Effector memory CD8-positive, alpha-beta T cell (primary cell): ENCODE measurements around the gene SMAD3.

Experiments
- ATAC-seq: fragments of 150-1000 bp; cut with Tn5 transposase; replicated peaks from 2 replicates; pipeline ENCODE4 v1.10.0; 2021; ENCODE audit warnings: mild to moderate bottlenecking, moderate library complexity
- DNase-seq, 3 experiments: peaks; one replicate each; pipeline ENCODE4 v3.0.0; 2021
- H3K27ac Mint-ChIP-seq, 2 donors: one replicate each; pipeline ENCODE4 v1.8.0; 2022; ENCODE audit warnings: mild to moderate bottlenecking in 2 of 2, mixed read lengths in 2 of 2, moderate library complexity in 2 of 2
- H3K27me3 Mint-ChIP-seq, 2 donors: one replicate each; pipeline ENCODE4 v1.8.0; 2022; ENCODE audit warnings: mixed read lengths in 2 of 2
- H3K36me3 Mint-ChIP-seq: one replicate; pipeline ENCODE4 v1.8.0; 2022; ENCODE audit warnings: mild to moderate bottlenecking, moderate library complexity, mixed read lengths; ENCODE audit not compliant: insufficient read depth
- H3K4me1 Mint-ChIP-seq, 2 donors: one replicate each; pipeline ENCODE4 v1.8.0; 2022; ENCODE audit warnings: low read depth in 2 of 2, mixed read lengths in 2 of 2
- H3K4me3 Mint-ChIP-seq, 2 donors: one replicate each; pipeline ENCODE4 v1.8.0; 2022; ENCODE audit warnings: mild to moderate bottlenecking in 2 of 2, mixed read lengths in 2 of 2, moderate library complexity in 2 of 2
- H3K9me3 Mint-ChIP-seq, 2 donors: one replicate each; pipeline ENCODE4 v1.8.0; 2022; ENCODE audit warnings: mixed read lengths in 2 of 2

Gene SMAD3

DNA sequence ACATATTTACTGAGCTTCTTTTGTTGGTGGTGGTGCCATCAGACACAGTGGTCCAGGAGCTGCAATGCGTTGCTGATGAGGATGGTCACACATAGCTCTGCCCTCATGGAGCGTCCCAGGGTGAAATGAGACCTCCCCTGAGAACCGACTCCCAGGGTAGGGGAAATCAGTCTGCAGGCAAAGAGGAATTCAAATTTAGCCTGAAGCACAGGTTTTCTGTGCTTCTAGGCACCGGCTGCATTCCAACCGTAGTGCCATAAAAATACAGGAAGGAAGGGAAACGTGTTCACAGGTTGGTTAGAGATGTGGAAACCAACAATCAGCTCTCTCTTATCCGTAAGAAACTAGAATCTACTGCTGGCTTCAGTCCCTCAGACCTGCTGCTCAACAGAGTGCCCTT, 19.2 kb downstream of the SMAD3 start:
- peaks cover 88 to 98% of the 10 kb centered on the region in 2 donors for H3K4me1 Mint-ChIP-seq
- peaks cover 20% of the 10 kb centered on the region for H3K36me3 Mint-ChIP-seq
- peak overlapping the region; percentile 80 to 84 for H3K4me3 Mint-ChIP-seq
- no peak for ATAC-seq
- H3K9me3 Mint-ChIP-seq, result no peaks in the 10 kb centered on the region
- H3K27ac Mint-ChIP-seq, result peak overlapping the region; percentile 92
- H3K27me3 Mint-ChIP-seq, result no peaks in the 10 kb centered on the region
- no peak for DNase-seq

DNA sequence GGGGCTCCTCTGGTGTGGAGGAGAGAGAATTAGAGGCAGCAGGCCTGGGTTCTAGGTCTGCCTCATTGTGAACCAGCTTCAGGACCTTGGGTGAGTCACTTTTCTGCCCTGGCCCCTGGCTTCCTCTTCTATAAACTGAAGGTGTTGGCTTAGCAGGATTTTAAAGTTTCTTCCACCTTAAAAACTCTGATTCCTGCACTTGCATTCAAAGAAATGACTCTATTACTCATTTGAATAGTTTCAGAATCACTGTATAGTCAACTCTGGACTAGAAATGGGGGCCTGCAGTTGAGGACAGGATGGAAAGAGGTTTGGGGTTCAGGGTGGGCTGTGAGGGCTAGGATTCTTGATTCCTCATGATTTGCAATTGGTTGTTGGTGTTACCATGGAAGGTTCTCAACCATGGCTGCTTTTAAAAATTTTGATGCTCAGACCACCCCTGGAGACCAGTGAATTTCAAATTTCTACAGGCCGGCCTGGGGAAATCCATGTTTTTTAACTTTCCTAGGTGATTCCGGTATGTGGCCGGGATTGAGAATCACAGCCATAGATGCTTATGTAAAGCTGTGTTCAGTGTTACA, 19.9 kb downstream of the SMAD3 start:
- no peak for DNase-seq
- Mint-ChIP-seq H3K27ac (peak overlapping the region; percentile 59 to 92), H3K4me1 (peaks cover 87 to 98% of the 10 kb centered on the region in 2 donors)

DNA sequence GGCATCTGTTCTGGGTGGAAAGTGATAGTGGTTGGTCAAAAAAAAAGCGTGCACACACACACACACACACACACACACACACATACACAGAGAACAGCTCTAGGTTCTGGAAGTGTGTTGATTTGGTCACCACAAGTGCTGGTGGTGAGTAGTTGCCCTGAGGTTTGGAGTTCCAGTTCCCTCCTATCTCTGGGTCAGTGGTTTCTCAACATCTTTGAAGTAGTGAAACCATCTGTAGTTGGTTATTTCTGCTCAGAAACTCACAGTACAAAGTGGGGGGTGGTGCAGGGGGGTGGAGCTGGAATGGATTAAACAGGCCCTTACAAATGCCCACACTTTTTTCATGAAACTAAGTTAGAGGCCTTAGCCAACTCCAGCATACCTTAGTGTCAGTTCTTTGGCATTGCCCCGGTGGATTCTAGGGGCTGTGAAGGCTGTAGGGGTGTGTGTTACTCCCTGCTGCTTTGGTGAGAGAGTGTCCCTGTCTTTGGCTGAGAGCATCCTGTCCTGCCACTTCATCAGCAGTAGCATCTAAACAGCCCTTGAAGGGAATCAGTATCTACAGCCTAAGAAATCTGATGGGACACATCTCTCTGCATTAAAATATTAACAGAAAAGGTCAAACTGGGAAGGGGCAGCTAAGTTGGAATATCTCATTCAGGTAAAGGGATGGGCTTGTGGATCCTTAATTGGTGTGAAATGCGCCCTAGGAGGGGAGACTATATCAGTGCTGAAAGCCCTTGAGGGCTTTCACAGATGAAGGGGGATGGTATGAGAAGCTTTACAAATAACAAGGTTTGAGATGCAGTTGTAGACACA, 20.6 kb downstream of the SMAD3 start:
- H3K4me1 Mint-ChIP-seq, result peaks cover 87 to 98% of the 10 kb centered on the region in 2 donors
- peak overlapping the region; percentile 59 to 92 for H3K27ac Mint-ChIP-seq
- peaks cover 22% of the 10 kb centered on the region for H3K36me3 Mint-ChIP-seq
- no peaks in the 10 kb centered on the region for H3K9me3 Mint-ChIP-seq
- no peaks in the 10 kb centered on the region for H3K27me3 Mint-ChIP-seq
- DNase-seq (peak in 2 of 3 experiments; percentile 37 to 44), ATAC-seq (peak; percentile 66)
- H3K4me3 Mint-ChIP-seq, result peak overlapping the region; percentile 80 to 84

More for the DNA sequence above, 19.9 kb downstream of the SMAD3 start:
- Mint-ChIP-seq H3K4me3 (peak overlapping the region; percentile 80 to 84), H3K36me3 (peaks cover 20% of the 10 kb centered on the region), H3K27me3 (no peaks in the 10 kb centered on the region), H3K9me3 (no peaks in the 10 kb centered on the region)
- no peak for ATAC-seq

DNA sequence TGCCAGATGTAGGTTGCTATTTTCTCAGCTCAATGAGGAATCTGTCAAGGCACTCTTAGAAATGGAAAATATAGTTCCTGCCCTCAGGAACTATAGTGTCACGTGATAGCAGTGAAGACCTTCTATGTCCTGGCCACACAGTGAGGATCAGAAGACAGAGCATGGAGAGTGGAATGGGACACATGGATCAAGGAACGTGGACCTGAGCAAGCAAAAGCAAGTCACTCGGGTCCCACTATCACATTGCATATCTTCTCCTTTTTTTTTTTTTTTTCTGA, 21.2 kb downstream of the SMAD3 start:
- Mint-ChIP-seq H3K27ac (peak overlapping the region; percentile 59 to 92), H3K27me3 (no peaks in the 10 kb centered on the region), H3K4me3 (peak overlapping the region; percentile 80 to 84), H3K36me3 (peaks cover 28% of the 10 kb centered on the region), H3K4me1 (peaks cover 86 to 98% of the 10 kb centered on the region in 2 donors), H3K9me3 (no peaks in the 10 kb centered on the region)
- DNase-seq (no peak), ATAC-seq (no peak)

DNA sequence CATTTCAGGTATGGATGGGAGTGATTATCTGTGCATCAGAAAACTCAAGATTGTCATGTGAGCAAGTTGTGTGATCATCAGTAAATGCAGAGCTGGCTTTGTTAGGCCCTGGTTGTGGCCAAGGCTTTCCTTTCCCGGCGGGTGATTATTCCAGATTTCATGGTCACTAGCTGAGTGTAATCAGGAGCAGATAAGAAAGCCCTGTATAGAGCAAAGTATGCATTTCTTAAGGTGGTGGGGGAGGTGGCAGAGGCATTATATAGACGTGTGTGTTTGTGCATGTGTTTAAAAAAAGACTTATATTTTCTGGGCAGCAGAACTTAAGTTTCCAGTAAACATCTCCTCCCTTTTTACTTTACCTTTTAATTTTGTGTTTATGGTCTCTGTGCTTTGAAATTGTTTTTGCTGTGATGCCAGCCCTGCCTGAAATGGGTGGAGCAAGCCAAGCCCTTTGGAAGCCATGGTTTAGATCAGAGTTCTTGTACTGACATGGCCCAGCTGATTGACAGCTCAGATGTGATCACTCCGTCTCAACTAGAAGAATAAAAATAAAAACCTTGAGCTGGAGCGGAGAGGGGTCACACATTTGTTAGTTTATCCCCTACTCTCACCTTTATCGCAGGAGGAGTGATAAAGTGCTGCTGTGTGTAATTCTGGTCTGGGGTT, 22.2 kb downstream of the SMAD3 start:
- peaks cover 87 to 98% of the 10 kb centered on the region in 2 donors for H3K4me1 Mint-ChIP-seq
- DNase-seq, result no peak
- no peak for ATAC-seq
- peak overlapping the region; percentile 59 to 96 for H3K27ac Mint-ChIP-seq
- H3K36me3 Mint-ChIP-seq, result peaks cover 31% of the 10 kb centered on the region
- H3K9me3 Mint-ChIP-seq, result no peaks in the 10 kb centered on the region
- H3K27me3 Mint-ChIP-seq, result no peaks in the 10 kb centered on the region
- H3K4me3 Mint-ChIP-seq, result peak overlapping the region; percentile 29 to 84

DNA sequence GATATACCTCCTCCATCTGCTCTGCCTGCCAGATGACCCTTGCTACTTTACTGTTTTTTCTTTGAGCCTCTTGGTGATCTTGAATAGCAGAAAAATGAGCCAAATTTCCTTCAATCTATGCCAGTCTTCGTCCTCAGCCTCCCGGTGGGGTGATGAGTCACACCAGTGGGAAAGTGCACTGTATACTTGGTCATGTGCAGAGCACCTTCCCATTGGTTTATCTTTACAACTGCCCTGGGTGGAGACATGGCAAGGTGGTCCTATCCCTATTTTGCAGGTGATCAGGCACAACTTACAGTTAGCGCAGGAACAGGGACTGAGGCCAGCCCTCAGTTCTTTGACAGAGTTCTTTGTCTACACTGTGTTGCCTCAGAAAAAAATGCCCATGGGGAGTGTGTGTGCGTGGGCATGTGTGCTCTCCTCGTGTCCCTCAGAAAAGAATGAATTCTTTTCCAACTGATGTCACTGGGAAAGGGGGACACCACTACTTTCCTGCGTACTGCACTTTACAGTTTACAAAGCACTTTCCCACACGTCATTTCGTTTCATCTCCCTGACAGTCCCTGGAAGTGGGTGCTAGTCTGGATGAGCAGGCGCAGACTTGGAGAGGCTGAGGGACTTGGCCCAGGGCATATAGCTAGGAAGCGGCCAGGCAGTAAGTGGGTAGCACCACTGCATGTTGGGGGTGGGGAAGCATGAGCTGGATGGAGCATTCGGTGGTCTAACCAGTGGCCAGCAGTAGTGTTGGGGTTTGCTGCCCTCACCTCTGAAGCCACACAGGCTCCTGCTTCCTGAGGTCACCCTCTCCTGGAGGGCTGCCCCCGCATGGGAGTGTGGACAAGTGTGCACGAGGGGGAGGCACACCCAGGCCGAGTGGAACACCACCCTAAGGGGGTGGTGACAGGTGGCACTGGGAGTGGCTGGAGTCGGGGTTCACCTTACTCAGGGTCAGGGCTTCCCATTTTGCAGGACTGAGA, 24.1 kb downstream of the SMAD3 start:
- ATAC-seq (no peak), DNase-seq (no peak)
- H3K27me3 Mint-ChIP-seq, result no peaks in the 10 kb centered on the region
- no peaks in the 10 kb centered on the region for H3K9me3 Mint-ChIP-seq
- peaks cover 31% of the 10 kb centered on the region for H3K36me3 Mint-ChIP-seq
- H3K27ac Mint-ChIP-seq, result peak overlapping the region; percentile 96 to 98
- peaks cover 88 to 94% of the 10 kb centered on the region in 2 donors for H3K4me1 Mint-ChIP-seq
- peak overlapping the region; percentile 45 to 51 for H3K4me3 Mint-ChIP-seq

DNA sequence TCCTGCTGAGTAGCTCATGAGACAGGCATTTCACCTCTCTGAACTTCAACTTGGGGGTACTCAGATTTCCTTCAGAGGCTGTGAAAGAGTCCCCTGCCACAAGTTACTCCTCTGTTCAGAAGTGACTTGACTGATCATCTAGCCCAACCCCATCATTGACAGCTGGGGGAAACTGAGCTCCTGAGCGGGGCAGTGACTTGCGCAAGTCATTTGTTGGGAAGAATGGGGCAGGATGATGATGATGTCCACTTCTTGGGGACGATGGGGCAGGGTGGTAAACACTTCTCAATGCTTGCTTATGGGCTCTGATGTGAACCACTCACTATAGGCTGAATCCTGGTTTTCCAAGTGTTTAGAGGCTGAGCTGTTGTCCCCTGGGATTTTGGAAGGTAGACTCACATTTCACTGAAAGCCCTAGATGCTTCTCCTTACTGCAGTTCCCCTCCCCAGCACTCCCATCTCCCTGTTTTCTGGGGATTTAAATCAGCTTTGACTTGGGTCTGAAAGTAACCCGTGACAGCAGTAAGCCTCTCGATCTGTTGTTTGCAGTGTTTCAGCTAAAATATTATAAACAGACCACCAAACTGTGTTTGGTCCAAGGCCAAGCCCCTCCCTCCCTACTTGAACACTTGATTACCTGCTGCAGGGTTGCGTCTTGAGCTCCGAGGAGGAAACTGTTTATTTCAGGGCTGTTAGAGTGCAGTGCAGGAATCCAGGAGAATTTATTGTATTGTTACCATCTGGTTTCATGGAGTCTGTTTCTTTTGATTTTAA, 25.1 kb downstream of the SMAD3 start:
- Mint-ChIP-seq H3K27ac (peak overlapping the region; percentile 96 to 98), H3K36me3 (peaks cover 31% of the 10 kb centered on the region), H3K9me3 (no peaks in the 10 kb centered on the region), H3K4me1 (peaks cover 82 to 92% of the 10 kb centered on the region in 2 donors), H3K4me3 (peak overlapping the region; percentile 80 to 87), H3K27me3 (no peaks in the 10 kb centered on the region)
- DNase-seq (no peak), ATAC-seq (peak; percentile 3)

DNA sequence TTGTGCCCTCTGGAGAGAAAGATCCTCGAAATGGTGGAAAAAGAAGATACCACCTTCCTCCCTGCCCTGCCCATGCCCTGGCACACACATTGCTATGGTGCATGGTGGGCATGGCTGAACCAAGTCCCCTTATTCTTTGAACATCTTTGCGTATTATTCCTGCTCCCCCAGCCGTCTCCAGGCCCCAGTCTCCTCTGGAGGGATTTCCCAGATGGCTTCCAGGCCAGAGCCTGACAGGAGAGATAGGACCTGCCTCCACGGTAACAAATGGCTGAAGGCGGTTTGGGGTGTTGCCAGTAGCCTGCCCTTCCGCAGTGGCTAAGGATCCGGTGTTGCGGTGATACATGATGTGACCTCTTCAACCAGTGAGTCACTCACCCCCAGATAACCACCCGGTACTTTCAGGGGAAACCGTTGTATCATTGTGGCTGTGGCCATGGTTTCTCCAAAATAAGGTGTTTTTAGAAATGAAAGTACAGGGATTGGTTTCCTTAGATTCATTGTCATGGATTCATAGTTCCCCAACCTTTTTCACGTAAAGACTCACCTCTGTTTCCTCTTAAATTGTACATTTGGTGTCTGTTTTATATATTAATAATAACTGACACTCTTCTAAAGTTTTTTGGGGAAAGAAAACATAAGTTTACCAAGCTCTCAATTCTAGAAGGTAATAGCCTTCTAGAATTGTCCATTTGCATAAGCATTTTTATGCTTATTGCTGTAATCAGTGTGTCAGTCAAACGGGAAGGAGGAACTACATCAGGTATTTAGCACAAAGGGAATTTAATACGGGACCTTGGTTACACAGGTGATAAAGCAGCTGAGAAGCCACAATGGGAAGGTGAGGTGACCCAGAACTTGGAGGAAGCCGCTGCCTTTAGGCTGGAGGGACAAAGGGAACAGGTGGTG, 25.9 kb downstream of the SMAD3 start:
- DNase-seq (peak; percentile 72 to 78 (median 75)), ATAC-seq (peak; percentile 95)
- peaks cover 82 to 90% of the 10 kb centered on the region in 2 donors for H3K4me1 Mint-ChIP-seq
- H3K27ac Mint-ChIP-seq, result peak overlapping the region; percentile 96 to 98
- peaks cover 29% of the 10 kb centered on the region for H3K36me3 Mint-ChIP-seq
- peak overlapping the region; percentile 80 to 87 for H3K4me3 Mint-ChIP-seq
- H3K9me3 Mint-ChIP-seq, result no peaks in the 10 kb centered on the region
- H3K27me3 Mint-ChIP-seq, result no peaks in the 10 kb centered on the region

DNA sequence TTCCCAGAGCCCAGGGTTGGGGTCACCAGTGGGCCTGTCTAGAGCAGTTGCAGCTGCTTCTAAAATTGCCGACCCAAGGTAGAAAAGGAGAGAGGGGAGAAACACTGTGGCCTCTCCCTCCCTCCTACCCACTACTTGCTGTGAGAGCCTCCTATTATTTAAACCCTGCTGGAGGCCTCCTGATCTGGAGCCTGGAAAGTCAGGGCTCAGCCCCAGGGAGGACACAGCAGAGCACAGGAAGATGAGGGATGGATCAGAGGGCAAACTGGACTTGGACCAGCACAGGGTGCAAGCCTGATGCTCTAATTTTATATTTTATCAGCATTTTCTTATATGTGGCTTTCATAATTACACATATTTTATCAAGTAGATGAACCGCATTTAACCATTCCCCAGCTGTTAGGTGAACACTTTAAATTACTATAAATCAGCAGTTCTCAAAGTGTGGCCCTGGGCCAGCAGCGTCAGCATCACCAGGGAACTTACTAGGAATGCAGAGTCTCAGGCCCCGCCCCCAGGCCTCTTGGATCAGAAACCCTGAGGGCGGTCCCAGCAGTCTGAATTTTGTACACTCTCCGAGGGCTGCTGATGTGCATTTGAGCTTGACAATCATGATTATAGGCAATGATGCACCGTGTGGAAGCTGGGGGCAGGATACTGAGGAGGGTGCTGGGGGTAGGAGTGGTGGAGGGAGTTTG, 26.7 kb downstream of the SMAD3 start:
- no peaks in the 10 kb centered on the region for H3K27me3 Mint-ChIP-seq
- H3K4me3 Mint-ChIP-seq, result peak overlapping the region; percentile 80 to 87
- H3K4me1 Mint-ChIP-seq, result peaks cover 81 to 89% of the 10 kb centered on the region in 2 donors
- ATAC-seq, result no peak
- H3K9me3 Mint-ChIP-seq, result no peaks in the 10 kb centered on the region
- peaks cover 30% of the 10 kb centered on the region for H3K36me3 Mint-ChIP-seq
- peak overlapping the region; percentile 96 to 98 for H3K27ac Mint-ChIP-seq
- no peak for DNase-seq

DNA sequence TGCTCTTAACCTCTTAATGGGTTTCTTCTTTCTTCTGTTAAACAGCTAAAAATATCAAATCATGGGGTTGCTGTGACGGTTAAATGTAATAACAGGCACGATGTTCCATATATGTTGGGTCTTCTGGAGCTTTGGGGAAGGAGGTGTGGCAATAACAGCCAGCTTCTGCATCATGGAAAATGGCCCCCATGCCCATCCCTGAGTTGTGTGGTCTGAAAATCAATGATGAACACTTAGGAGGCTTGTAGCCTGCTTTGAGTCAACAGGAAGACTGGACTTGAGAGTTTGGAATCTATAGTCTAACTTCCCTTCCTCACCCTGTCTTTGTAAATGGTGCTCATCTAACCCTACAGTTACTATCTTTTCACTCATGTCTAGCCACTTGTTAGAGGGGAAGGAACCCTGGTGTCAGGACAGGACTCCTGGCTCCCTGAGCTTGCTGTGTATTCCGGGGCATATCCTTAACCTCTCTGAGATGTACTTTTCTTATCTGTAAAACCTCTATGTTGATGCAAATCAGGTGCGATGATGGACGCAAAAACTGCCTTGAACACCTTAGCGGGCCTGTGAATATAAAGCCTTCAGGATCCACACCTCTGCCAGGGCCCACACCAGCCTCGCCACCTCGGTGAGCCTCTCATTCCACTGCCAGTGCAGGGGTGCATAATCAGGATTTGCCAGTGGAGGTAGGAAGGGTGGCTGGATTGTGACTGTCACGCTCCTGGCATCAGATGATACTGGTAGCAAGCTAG, 27.5 kb downstream of the SMAD3 start:
- peaks cover 30% of the 10 kb centered on the region for H3K36me3 Mint-ChIP-seq
- DNase-seq, result no peak
- no peak for ATAC-seq
- peaks cover 85 to 89% of the 10 kb centered on the region in 2 donors for H3K4me1 Mint-ChIP-seq
- H3K4me3 Mint-ChIP-seq, result peak overlapping the region; percentile 80 to 87
- H3K9me3 Mint-ChIP-seq, result no peaks in the 10 kb centered on the region
- H3K27ac Mint-ChIP-seq, result peak overlapping the region; percentile 96 to 98
- H3K27me3 Mint-ChIP-seq, result no peaks in the 10 kb centered on the region

DNA sequence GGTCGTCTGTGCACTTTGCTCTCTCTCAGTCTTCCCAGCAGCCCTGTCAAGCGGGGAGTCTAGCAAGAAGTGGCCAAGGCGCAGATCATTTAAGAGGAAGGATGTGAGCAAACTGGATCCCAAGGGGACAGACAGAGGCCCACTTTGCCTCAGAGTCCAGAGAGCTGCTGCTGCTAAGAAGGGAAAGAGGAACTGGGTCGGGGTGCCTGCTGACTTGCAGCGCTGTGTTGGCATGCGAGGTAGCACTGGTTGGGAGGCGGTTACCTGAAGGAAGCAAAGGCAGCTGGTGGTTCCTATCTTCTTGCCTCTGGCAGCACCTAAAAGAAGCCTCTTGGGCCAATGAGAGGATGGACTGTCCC, 28.1 kb downstream of the SMAD3 start:
- peak overlapping the region; percentile 96 to 98 for H3K27ac Mint-ChIP-seq
- ATAC-seq (no peak), DNase-seq (no peak)
- peaks cover 85 to 89% of the 10 kb centered on the region in 2 donors for H3K4me1 Mint-ChIP-seq
- peak overlapping the region; percentile 80 to 87 for H3K4me3 Mint-ChIP-seq
- H3K9me3 Mint-ChIP-seq, result no peaks in the 10 kb centered on the region
- peaks cover 28% of the 10 kb centered on the region for H3K36me3 Mint-ChIP-seq
- no peaks in the 10 kb centered on the region for H3K27me3 Mint-ChIP-seq
